A549 treated with Mapracorat at 1 μM for 4 hours (cell line): ENCODE results near the gene OBSCN. TPM values are rescaled to one million over a fixed set of nuclear protein-coding genes. Genes with fewer than 3 reads are reported as not detected.

Experiments
- total RNA-seq: library from RNA; stranded (reverse); fragments of 200-300 nt; extraction: Qiagen RNA extraction; gene quantifications from 5 replicates; pipeline ENCODE4 v1.2.3, GENCODE V29; 2022

OBSCN gene
- 4.5 to 5.5 TPM (median 4.9 TPM) in 5 replicates for total RNA-seq

GRCh38 chr1:228207851-228208821, at the start of gene OBSCN:
Gene OBSCN, plus strand, starts transcription at chr1:228208044. Its CDS starts 3,740 bp downstream, at chr1:228211784.

GRCh38 chr1:228165372-228166169, 42.3 kb upstream of the OBSCN start, which contains the start of gene IBA57:
Gene IBA57, plus strand, starts transcription at chr1:228165804. Its CDS starts 13 bp downstream, at chr1:228165817.

GRCh38 chr1:228416217-228416933, 208.5 kb downstream of the OBSCN start, which contains the start of gene TRIM17:
Gene TRIM17, minus strand, starts transcription at chr1:228416861. Its CDS starts 1,789 bp downstream, at chr1:228415072.

Other genes starting within 250 kb of the OBSCN start
- 0.04 to 0.06 TPM in 2 of 5 replicates, not detected in the others for gene WNT3A, start 201.0 kb upstream of the OBSCN start, total RNA-seq
- 374 to 460 TPM (median 440 TPM) in 5 replicates for gene ARF1, start 125.3 kb upstream of the OBSCN start, total RNA-seq
- 29.4 to 41.3 TPM (median 39.2 TPM) in 5 replicates for gene C1orf35, start 104.7 kb upstream of the OBSCN start, total RNA-seq
- 76.4 to 92.1 TPM (median 83.8 TPM) in 5 replicates for gene MRPL55, start 98.7 kb upstream of the OBSCN start, total RNA-seq
- gene GUK1, start 67.8 kb upstream of the OBSCN start, total RNA-seq: 116 to 157 TPM (median 153 TPM) in 5 replicates
- 0.09 to 0.58 TPM (median 0.41 TPM) in 5 replicates for gene GJC2, start 58.1 kb upstream of the OBSCN start, total RNA-seq
- 4.1 to 6.6 TPM (median 5.9 TPM) in 5 replicates for gene IBA57, start 42.2 kb upstream of the OBSCN start, total RNA-seq
- gene TRIM11, start 198.8 kb downstream of the OBSCN start, total RNA-seq: 26.5 to 38.2 TPM (median 35.1 TPM) in 5 replicates
- gene TRIM17, start 208.8 kb downstream of the OBSCN start, total RNA-seq: not detected in 5 replicates